Hindlimb muscle (tissue), 1 donor: ENCODE results near the gene TMED6. TPM values are rescaled to one million over a fixed set of nuclear protein-coding genes. Genes with fewer than 3 reads are reported as not detected.

ENCODE experiments used
- DNase-seq: peaks from one replicate; pipeline ENCODE4 v3.0.0-alpha.2; 2013
- polyA plus RNA-seq: library from polyadenylated mRNA; unstranded; fragments of 120-200 nt; gene quantifications from one replicate; pipeline ENCODE4 v1.2.1, GENCODE V29; 2013; ENCODE audit not compliant: insufficient read length

Gene TMED6
- polyA plus RNA-seq, 1 donor: 1.5 TPM

GRCh38 chr16:69350536-69351133, 951 bp downstream of the TMED6 start:
- no peak for DNase-seq

GRCh38 chr16:69349536-69349935, 2.0 kb downstream of the TMED6 start:
- no peak for DNase-seq

GRCh38 chr16:69348222-69348621, 3.4 kb downstream of the TMED6 start:
- DNase-seq: no peak

- DNase-seq: no peak
Observed at GRCh38 chr16:69346683-69347082, 4.9 kb downstream of the TMED6 start.

GRCh38 chr16:69345923-69346322, 5.7 kb downstream of the TMED6 start:
- DNase-seq: no peak

- no peak for DNase-seq
Observed at GRCh38 chr16:69344171-69344570, 7.4 kb downstream of the TMED6 start.

- DNase-seq: no peak
Observed at GRCh38 chr16:69340095-69340644, 11.4 kb downstream of the TMED6 start.

- peak; percentile 97 for DNase-seq
Observed at GRCh38 chr16:69339289-69340094, 12.1 kb downstream of the TMED6 start, which contains the start of the genes COG8 and NIP7. COG8 (minus strand) TSS chr16:69339564; CDS start chr16:69339552, 12 bp downstream. NIP7 (plus strand) TSS chr16:69339772; CDS start chr16:69339830, 58 bp downstream.

- DNase-seq: no peak
Observed at GRCh38 chr16:69338557-69339288, 12.9 kb downstream of the TMED6 start.

- DNase-seq: no peak
Observed at GRCh38 chr16:69334696-69335095, 16.9 kb downstream of the TMED6 start.

- DNase-seq: peak; percentile 95
Observed at GRCh38 chr16:69330286-69331109, 21.1 kb downstream of the TMED6 start, which contains the start of gene PDF. PDF (minus strand) TSS chr16:69330588; CDS start chr16:69330570, 18 bp downstream.

- DNase-seq: no peak
Observed at GRCh38 chr16:69329369-69330285, 22.0 kb downstream of the TMED6 start.

- DNase-seq: no peak
Observed at GRCh38 chr16:69328854-69329316, 22.7 kb downstream of the TMED6 start.

- no peak for DNase-seq
Observed at GRCh38 chr16:69327585-69328310, 23.8 kb downstream of the TMED6 start.

- no peak for DNase-seq
Observed at GRCh38 chr16:69326172-69326873, 25.3 kb downstream of the TMED6 start.

- DNase-seq: no peak
Observed at GRCh38 chr16:69325784-69326171, 25.8 kb downstream of the TMED6 start.

GRCh38 chr16:69324585-69325253, 26.9 kb downstream of the TMED6 start:
- DNase-seq: no peak

GRCh38 chr16:69324013-69324531, 27.5 kb downstream of the TMED6 start:
- no peak for DNase-seq
